Measurements from ENCODE around the gene MRPL36.
"Not testable (repeated sequence)": the region's sequence is repeated elsewhere in the genome, so short reads cannot be mapped to it uniquely, and the experiment has no call there.

Gene MRPL36

DNA sequence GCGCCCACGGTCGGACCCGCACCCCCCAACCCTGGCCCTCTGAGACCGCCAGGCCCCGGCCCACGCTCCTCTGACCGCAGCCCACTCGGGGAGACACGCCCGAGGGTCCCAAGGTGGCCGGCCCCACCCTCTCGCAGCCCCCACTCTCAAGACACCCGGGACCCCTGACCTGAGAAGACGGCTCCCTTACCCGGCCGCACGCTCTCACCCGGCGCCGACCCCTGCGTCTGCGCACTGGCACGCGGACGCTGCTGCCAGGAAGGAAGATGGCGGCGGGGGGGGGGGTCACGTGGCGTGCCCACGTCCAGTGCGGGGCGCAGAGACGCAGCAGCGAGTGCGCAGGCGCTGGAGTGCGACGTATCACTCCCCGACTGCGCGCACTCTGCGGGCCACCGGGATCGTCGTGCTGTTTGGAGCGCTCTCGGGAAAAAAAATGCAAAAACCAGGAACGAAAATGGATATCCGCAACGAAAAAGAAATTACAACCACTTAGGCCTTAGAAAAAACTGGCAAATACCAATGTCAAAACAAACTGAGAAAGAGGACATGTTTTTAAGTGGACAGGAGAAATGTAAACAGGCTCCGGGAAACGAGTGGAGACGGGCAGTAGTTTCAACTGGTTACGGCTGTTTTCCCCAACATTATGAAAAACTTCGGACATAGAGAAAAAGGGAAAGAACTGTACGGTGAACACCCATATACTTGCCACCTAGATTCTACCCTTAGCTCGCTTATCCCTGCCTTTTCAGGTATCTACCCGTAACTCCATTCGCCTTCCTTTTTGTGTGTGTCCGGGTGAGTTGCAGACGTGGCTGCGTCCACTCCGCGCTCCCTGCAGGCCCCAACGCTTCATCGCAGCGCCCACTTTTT lies at the start of gene MRPL36:
MRPL36 (minus strand) TSS at position 236 of the 870 bp plus-strand sequence. CDS start 902 bp downstream, outside the sequence.
- TF ChIP-seq, protein P1, sequence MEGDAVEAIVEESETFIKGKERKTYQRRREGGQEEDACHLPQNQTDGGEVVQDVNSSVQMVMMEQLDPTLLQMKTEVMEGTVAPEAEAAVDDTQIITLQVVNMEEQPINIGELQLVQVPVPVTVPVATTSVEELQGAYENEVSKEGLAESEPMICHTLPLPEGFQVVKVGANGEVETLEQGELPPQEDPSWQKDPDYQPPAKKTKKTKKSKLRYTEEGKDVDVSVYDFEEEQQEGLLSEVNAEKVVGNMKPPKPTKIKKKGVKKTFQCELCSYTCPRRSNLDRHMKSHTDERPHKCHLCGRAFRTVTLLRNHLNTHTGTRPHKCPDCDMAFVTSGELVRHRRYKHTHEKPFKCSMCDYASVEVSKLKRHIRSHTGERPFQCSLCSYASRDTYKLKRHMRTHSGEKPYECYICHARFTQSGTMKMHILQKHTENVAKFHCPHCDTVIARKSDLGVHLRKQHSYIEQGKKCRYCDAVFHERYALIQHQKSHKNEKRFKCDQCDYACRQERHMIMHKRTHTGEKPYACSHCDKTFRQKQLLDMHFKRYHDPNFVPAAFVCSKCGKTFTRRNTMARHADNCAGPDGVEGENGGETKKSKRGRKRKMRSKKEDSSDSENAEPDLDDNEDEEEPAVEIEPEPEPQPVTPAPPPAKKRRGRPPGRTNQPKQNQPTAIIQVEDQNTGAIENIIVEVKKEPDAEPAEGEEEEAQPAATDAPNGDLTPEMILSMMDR (IDR thresholded peaks at IDR 0.05; ENCODE audit: low read depth, low read length): no peak
- peak within 1 kb of the TSS; percentile 90 for H3K4me3 ChIP-seq (ENCODE audit: low read depth, low read length)

- H3K4me3 ChIP-seq (ENCODE audit: low read depth, low read length): no peak overlapping the region
- TF ChIP-seq, protein P1 (IDR thresholded peaks at IDR 0.05; ENCODE audit: low read depth, low read length): no peak
Measured at GRCh38 chr5:1847611-1848010, 48.0 kb upstream of the MRPL36 start.

DNA sequence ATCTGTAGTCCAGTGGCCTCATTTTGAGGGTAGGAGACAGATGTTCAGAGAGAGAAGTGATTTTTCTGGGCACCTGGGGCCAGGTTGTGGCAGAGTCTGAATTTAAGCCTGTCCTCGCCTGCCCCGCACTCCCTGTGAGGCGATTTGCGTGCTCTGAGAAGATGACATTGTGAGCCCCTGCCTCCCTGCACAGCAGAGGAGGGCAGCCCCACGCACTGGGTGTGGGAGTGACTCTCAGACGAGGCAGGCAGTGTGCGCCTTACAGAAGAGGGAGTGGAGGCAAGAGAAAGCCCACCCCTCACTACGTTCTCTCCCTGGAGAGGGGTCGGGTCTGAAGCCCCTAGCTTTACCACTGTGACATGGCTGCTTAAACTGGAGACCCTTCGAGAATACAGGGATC lies 47.4 kb upstream of the MRPL36 start:
- TF ChIP-seq, protein P1 (IDR thresholded peaks at IDR 0.05; ENCODE audit: low read depth, low read length): no peak
- H3K4me3 ChIP-seq (ENCODE audit: low read depth, low read length): no peak overlapping the region

- H3K4me3 ChIP-seq (ENCODE audit: low read depth, low read length): no peak overlapping the region
- TF ChIP-seq, protein P1 (IDR thresholded peaks at IDR 0.05; ENCODE audit: low read depth, low read length): no peak
Measured at GRCh38 chr5:1846583-1846982, 46.9 kb upstream of the MRPL36 start.

- H3K4me3 ChIP-seq (ENCODE audit: low read depth, low read length): no peak overlapping the region
- TF ChIP-seq, protein P1 (IDR thresholded peaks at IDR 0.05; ENCODE audit: low read depth, low read length): no peak
Measured at GRCh38 chr5:1845696-1846095, 46.1 kb upstream of the MRPL36 start.

DNA sequence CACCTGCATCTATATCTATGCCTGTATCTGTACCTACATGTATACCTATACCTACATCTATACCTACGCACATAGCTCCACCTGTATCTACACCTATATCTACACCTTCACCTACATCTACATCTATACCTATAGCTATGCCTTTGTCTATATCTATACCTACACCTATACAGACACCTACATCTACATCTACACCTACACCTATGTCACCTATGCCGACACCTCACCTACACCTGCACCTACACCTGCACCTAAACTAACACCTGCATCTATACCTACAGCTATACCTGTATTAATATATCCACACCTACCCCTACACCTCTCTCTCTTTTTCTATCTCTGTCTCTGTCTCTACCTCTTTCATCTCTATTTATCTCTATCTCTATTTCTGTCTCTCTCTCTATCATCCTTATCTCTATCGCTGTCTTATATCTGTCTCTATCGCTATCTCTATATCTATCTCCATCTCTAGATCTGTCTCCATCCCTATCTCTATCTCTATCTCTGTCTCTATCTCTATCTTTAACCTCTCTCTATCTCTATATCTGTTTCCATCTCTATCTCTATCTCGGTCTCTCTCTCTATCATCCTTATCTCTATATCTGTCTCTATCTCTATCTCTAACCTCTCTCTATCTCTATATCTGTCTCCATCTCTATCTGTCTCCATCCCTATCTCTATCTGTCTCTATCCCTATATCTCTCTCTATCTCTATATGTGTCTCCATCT lies 45.2 kb upstream of the MRPL36 start:
- TF ChIP-seq, protein P1 (IDR thresholded peaks at IDR 0.05; ENCODE audit: low read depth, low read length): no peak
- H3K4me3 ChIP-seq (ENCODE audit: low read depth, low read length): no peak overlapping the region

DNA sequence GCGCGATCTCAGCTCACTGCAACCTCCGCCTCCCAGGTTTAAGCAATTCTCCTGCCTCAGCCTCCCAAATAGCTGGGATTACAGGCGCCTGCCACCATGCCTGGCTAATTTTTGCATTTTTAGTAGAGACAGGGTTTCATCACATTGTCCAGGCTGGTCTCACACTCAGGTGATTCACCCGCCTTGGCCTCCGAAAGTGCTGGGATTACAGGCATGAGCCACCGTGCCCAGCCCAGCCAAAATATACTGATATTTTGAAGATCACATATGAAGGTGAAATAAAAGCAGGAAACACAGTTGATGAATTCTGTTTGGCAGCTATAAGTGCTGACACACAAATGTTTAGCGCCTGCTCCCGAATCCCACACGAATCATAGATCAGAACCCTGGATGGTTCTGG lies 44.1 kb upstream of the MRPL36 start:
- H3K4me3 ChIP-seq (ENCODE audit: low read depth, low read length): not testable (repeated sequence)

All from WI38 (cell line).